Mucosa of stomach (tissue), 1 donor: ENCODE measurements around the gene SPC24.
"Not testable (repeated sequence)": the region's sequence is repeated elsewhere in the genome, so short reads cannot be mapped to it uniquely, and the experiment has no call there.

Source experiments
- H3K27me3 ChIP-seq: one replicate; pipeline ENCODE4 v1.7.0; 2013; ENCODE audit warnings: mild to moderate bottlenecking, low read length; ENCODE audit not compliant: control insufficient read depth, insufficient read depth
- H3K36me3 ChIP-seq: one replicate; pipeline ENCODE4 v1.7.0; 2013; ENCODE audit warnings: low read length; ENCODE audit not compliant: control insufficient read depth, insufficient read depth
- H3K4me1 ChIP-seq: one replicate; pipeline ENCODE4 v1.7.0; 2013; ENCODE audit warnings: mild to moderate bottlenecking, low read length; ENCODE audit not compliant: control insufficient read depth, insufficient read depth
- H3K4me3 ChIP-seq: one replicate; pipeline ENCODE4 v1.7.0; 2013; ENCODE audit warnings: low read length
- H3K9ac ChIP-seq: one replicate; pipeline ENCODE4 v1.7.0; 2013; ENCODE audit warnings: mild to moderate bottlenecking, low read length, moderate library complexity
- H3K9me3 ChIP-seq: one replicate; pipeline ENCODE4 v1.7.0; 2013; ENCODE audit warnings: mild to moderate bottlenecking, low read length, moderate library complexity; ENCODE audit not compliant: control insufficient read depth
- donor health status: Pancreatic carcinoma.

SPC24 gene

DNA sequence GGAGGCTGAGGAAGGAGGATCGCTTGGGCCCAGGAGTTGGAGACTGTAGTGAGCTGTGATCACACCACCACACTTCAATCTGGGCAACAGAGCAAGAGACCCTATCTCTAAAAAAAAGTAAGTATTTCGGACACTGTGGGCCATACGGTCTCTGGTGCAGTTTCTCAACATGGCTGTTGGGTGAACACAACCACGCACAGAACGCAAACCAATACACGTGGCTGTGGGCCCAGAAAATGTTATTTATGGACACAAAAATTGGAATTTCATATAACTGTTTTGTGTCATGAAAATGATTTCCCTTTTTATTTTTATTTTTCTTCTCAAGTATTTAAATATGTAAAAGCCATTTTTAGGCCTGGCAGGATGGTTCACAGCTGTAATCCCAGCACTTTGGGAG lies 46.8 kb downstream of the SPC24 start:
- H3K4me1 ChIP-seq = peaks cover 1% of the 10 kb centered on the region
- H3K9ac ChIP-seq = no peak overlapping the region
- no peak overlapping the region for H3K4me3 ChIP-seq
- H3K9me3 ChIP-seq = no peaks in the 10 kb centered on the region
- no peaks in the 10 kb centered on the region for H3K27me3 ChIP-seq
- peaks cover 44% of the 10 kb centered on the region for H3K36me3 ChIP-seq

DNA sequence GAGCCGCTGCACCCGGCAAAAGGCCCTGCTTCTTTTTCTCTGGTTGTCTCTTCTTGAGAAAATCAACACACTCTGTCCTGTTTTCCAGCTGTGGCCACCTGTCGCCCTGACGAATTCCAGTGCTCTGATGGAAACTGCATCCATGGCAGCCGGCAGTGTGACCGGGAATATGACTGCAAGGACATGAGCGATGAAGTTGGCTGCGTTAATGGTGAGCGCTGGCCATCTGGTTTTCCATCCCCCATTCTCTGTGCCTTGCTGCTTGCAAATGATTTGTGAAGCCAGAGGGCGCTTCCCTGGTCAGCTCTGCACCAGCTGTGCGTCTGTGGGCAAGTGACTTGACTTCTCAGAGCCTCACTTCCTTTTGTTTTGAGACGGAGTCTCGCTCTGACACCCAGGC lies 49.1 kb downstream of the SPC24 start:
- Histone ChIP-seq H3K4me3 (no peak overlapping the region), H3K4me1 (peaks cover 16% of the 10 kb centered on the region), H3K27me3 (no peaks in the 10 kb centered on the region), H3K36me3 (peaks cover 40% of the 10 kb centered on the region), H3K9me3 (no peaks in the 10 kb centered on the region), H3K9ac (no peak overlapping the region)

GRCh38 chr19:11105014-11105636 lies 50.5 kb downstream of the SPC24 start:
- Histone ChIP-seq H3K4me3 (no peak overlapping the region), H3K9ac (no peak overlapping the region), H3K9me3 (no peaks in the 10 kb centered on the region), H3K27me3 (no peaks in the 10 kb centered on the region), H3K36me3 (peaks cover 31% of the 10 kb centered on the region), H3K4me1 (peaks cover 16% of the 10 kb centered on the region)

DNA sequence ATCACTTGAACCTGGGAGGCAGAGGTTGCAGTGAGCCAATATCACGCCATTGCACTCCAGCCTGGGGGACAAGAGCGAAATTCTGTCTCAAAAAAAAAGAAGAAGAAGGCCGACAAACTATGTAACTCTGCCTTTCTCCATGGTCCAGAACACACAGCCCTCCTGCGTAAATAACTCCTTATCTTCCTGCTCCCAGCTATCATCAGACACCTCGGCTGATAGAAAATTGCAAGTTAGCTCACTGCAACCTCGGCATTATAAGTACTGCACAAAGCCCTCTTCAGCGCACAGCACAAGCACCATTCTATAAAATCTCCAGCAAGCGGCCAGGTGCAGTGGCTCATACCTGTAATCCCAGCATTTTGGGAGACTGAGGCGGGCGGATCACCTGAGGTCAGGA lies 51.9 kb downstream of the SPC24 start:
- not testable (repeated sequence) for H3K4me3 ChIP-seq, H3K9me3 ChIP-seq, H3K27me3 ChIP-seq, H3K9ac ChIP-seq
- Histone ChIP-seq H3K4me1 (peaks cover 18% of the 10 kb centered on the region), H3K36me3 (peaks cover 34% of the 10 kb centered on the region)

DNA sequence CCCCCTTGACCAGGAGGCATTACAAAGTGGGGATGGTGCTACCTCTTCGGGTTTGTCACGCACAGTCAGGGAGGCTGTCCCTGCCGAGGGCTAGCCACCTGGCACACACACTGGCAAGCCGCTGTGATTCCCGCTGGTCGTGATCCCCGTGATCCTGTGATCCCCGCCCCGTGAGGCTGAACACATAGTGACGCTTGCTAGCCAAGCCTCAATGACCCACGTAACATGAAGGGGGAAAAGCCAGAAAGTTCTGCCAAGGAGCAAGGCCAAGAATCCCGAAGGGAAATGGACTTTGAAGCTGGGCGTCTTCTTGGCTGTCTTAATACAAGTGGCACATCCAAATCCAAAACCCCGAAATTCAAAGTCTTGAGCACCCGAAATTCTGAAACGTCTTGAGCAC lies 52.6 kb downstream of the SPC24 start:
- H3K4me1 ChIP-seq = peaks cover 22% of the 10 kb centered on the region
- no peaks in the 10 kb centered on the region for H3K27me3 ChIP-seq
- H3K36me3 ChIP-seq = peaks cover 34% of the 10 kb centered on the region
- no peak overlapping the region for H3K9ac ChIP-seq
- H3K9me3 ChIP-seq = no peaks in the 10 kb centered on the region
- H3K4me3 ChIP-seq = no peak overlapping the region

- H3K4me1 ChIP-seq = peaks cover 35% of the 10 kb centered on the region
- H3K9me3 ChIP-seq = no peaks in the 10 kb centered on the region
- H3K9ac ChIP-seq = no peak overlapping the region
- H3K36me3 ChIP-seq = peaks cover 21% of the 10 kb centered on the region
- H3K4me3 ChIP-seq = no peak overlapping the region
- no peaks in the 10 kb centered on the region for H3K27me3 ChIP-seq
Observed at GRCh38 chr19:11101057-11101456, 54.5 kb downstream of the SPC24 start.

DNA sequence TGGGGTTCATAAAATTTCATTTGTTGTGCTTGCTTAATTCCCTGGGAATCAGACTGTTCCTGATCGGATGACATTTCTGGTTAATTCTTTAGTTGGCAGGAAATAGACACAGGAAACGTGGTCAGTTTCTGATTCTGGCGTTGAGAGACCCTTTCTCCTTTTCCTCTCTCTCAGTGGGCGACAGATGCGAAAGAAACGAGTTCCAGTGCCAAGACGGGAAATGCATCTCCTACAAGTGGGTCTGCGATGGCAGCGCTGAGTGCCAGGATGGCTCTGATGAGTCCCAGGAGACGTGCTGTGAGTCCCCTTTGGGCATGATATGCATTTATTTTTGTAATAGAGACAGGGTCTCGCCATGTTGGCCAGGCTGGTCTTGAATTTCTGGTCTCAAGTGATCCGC lies 55.5 kb downstream of the SPC24 start:
- no peaks in the 10 kb centered on the region for H3K27me3 ChIP-seq
- H3K36me3 ChIP-seq = peaks cover 18% of the 10 kb centered on the region
- no peaks in the 10 kb centered on the region for H3K9me3 ChIP-seq
- H3K4me3 ChIP-seq = no peak overlapping the region
- peaks cover 44% of the 10 kb centered on the region for H3K4me1 ChIP-seq
- no peak overlapping the region for H3K9ac ChIP-seq

- no peaks in the 10 kb centered on the region for H3K9me3 ChIP-seq
- H3K4me3 ChIP-seq = no peak overlapping the region
- peaks cover 10% of the 10 kb centered on the region for H3K36me3 ChIP-seq
- peaks cover 54% of the 10 kb centered on the region for H3K4me1 ChIP-seq
- H3K27me3 ChIP-seq = no peaks in the 10 kb centered on the region
- no peak overlapping the region for H3K9ac ChIP-seq
Observed at GRCh38 chr19:11098861-11099260, 56.7 kb downstream of the SPC24 start.

DNA sequence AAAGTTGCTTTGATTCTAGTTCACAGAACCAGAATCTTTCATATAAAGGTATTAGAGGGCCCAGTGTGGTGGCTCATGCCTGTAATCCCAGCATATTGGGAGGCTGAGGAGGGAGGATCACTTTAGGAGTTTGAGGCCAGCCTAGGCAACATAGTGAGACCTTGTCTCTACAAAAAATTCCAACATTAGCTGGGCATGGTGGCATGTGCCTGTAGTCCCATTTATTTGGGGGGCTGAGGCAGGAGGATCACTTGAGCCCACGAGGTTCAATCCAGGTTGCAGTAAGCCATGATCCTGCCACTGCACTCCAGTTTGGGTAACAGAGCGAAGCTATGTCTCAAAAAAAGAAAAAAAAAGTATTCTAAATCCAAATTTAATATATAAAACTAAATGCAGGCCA lies 57.3 kb downstream of the SPC24 start:
- H3K9ac ChIP-seq = no peak overlapping the region
- no peaks in the 10 kb centered on the region for H3K9me3 ChIP-seq
- H3K36me3 ChIP-seq = peaks cover 10% of the 10 kb centered on the region
- peaks cover 54% of the 10 kb centered on the region for H3K4me1 ChIP-seq
- no peak overlapping the region for H3K4me3 ChIP-seq
- no peaks in the 10 kb centered on the region for H3K27me3 ChIP-seq

GRCh38 chr19:11097367-11097766 lies 58.2 kb downstream of the SPC24 start:
- not testable (repeated sequence) for H3K27me3 ChIP-seq, H3K9ac ChIP-seq, H3K36me3 ChIP-seq, H3K9me3 ChIP-seq, H3K4me3 ChIP-seq
- peaks cover 48% of the 10 kb centered on the region for H3K4me1 ChIP-seq

DNA sequence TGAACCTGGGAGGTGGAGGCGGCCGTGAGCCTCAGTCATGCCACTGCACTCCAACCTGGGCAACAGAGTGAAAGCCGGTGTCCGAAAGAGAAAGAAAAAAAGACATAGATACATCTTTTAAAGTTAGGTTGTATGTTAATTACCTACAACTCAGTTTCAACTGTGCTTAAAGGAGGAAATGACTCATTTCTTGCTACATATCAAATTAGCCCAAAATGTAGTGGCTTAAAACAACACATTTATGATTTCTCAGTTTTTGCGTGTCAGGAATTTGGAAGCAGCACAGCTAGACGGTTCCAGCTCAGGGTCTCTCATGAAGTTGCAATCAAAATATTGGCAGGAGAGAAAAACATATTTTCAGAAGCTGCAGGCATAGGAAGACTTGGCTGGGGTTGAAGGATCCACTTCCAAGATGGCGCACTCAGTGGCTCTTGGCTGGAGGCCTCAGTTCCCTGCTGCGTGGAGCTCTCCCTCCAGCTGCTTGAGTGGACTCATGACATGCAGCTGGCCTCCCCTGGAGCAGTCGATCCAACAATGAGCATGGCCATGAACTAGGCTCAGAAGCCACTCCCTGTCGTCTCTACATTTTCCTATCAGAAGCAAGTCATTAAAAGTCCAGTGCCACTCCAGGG lies 59.3 kb downstream of the SPC24 start:
- no peak overlapping the region for H3K9ac ChIP-seq
- no peaks in the 10 kb centered on the region for H3K9me3 ChIP-seq
- H3K4me1 ChIP-seq = peaks cover 51% of the 10 kb centered on the region
- no peak overlapping the region for H3K4me3 ChIP-seq
- no peaks in the 10 kb centered on the region for H3K27me3 ChIP-seq
- peaks cover 5% of the 10 kb centered on the region for H3K36me3 ChIP-seq
